Esophagus (tissue), 2 donors: ENCODE results near the gene UBN2. TPM values are rescaled to one million over a fixed set of nuclear protein-coding genes. Genes with fewer than 3 reads are reported as not detected.
"Not testable (repeated sequence)": the region's sequence is repeated elsewhere in the genome, so short reads cannot be mapped to it uniquely, and the experiment has no call there.

Source experiments
- H3K27ac ChIP-seq, 2 donors: one replicate each; pipeline ENCODE4 v1.5.1; 2013; ENCODE audit warnings: low read depth in 2 of 2, mild to moderate bottlenecking in 2 of 2, inconsistent platforms in 1 of 2, low read length in 1 of 2, moderate library complexity in 1 of 2
- H3K27me3 ChIP-seq, 2 donors: one replicate each; pipeline ENCODE4 v1.6.1; 2013; ENCODE audit warnings: low read length in 2 of 2, control low read depth in 1 of 2, mild to moderate bottlenecking in 1 of 2; ENCODE audit not compliant: insufficient read depth in 2 of 2, control insufficient read depth in 1 of 2
- H3K36me3 ChIP-seq, 2 donors: one replicate each; pipeline ENCODE4 v1.6.1; 2013; ENCODE audit warnings: low read length in 1 of 2; ENCODE audit not compliant: control insufficient read depth in 2 of 2, insufficient read depth in 2 of 2
- H3K4me1 ChIP-seq, 2 donors: one replicate each; pipeline ENCODE4 v1.6.1; 2013; ENCODE audit warnings: low read length in 1 of 2; ENCODE audit not compliant: control insufficient read depth in 2 of 2, insufficient read depth in 2 of 2
- H3K4me3 ChIP-seq, 2 donors: one replicate each; pipeline ENCODE4 v1.5.1; 2013; ENCODE audit warnings: low read length in 2 of 2, mild to moderate bottlenecking in 2 of 2, low read depth in 1 of 2, moderate library complexity in 1 of 2
- H3K9me3 ChIP-seq, 2 donors: one replicate each; pipeline ENCODE4 v1.6.1; 2013; ENCODE audit warnings: mild to moderate bottlenecking in 2 of 2, low read depth in 1 of 2, low read length in 1 of 2, moderate library complexity in 1 of 2; ENCODE audit not compliant: control insufficient read depth in 2 of 2, insufficient read depth in 1 of 2
- WGBS, 2 donors: extraction: QIAGEN DNeasy Blood & Tissue Kit; methylation state at CpG; one replicate each; pipeline ENCODE4 v1.1.7; 2013; 5-methylcytosine and 5-hydroxymethylcytosine counted together
- polyA plus RNA-seq, 2 donors: library from polyadenylated mRNA; stranded (reverse); fragments of 200-250 nt; gene quantifications; one replicate each; pipeline ENCODE4 v1.2.3, GENCODE V29; 2013
- donor health status: healthy with polysubstance abuse.
- donor health status: Bipolar disorder and iron deficiency.

UBN2 gene
- polyA plus RNA-seq, 2 donors: 1.4 to 3.0 TPM

DNA sequence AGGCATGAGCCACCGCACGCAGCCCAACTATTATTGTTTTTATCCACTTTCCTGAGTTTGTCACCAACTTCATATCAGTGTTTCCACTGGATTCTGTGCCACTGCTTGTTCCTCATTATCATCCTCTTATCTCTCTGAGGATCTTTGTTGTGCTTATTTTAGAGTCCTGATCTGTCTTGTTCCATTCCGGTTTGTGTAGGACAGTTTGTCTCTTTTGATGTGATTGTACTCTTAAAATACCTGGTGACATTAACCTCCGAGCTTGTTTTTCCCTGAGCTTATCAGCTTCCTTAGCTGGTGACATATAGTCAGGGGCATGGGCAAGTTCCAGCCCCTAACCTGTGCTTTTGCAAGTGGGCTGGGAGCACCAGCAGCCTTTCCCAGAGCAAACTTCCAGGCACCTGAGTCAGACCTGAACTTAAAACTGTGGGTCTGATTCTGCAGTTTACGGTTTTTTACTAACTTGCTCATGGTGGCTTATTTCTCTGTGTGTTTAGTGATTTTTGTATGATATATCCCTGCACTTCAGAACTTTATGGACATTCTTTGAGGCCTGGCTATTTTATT is 87.0 kb downstream of the UBN2 start:
- Histone ChIP-seq H3K27ac (no peak overlapping the region), H3K4me1 (no peaks in the 10 kb centered on the region), H3K36me3 (no peaks in the 10 kb centered on the region), H3K9me3 (no peaks in the 10 kb centered on the region), H3K27me3 (no peaks in the 10 kb centered on the region), H3K4me3 (no peak overlapping the region)
- WGBS, 2 donors: 81 to 85% methylated on average over 5 of the region's 5 CpGs

DNA sequence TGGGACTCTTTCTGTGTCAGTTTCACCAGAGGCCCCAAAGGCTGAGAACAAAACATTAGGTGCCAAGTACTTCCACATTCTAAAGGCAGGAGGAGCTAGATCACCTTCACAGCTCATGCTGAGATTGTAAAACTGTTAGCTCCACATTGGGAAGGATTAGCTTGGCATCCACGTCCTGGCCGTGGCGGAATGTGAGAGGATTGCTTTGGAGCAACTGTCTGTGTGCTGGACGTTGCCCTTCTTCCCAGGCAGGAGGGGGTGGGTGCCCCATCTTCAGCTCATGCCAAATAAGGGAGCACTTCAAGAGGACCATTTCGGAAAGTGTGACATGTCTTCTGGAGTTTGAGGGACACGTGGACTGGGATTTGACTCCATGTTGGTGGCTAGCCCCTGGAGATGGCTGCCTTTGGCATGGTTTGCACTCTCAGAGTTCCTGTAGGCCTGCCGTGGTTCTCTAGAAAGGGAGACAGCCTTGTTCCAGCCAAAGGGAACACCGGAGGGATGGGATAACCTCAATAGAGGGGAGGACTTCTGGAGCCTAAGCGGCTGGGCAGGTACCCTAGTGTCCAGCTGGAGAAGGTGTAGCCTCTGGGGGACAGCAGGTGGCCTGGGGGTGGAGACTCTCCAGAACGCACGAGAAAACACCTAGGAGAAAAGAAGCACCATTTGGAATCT is 90.2 kb downstream of the UBN2 start:
- Histone ChIP-seq H3K4me3 (no peak overlapping the region), H3K27me3 (no peaks in the 10 kb centered on the region), H3K4me1 (no peaks in the 10 kb centered on the region), H3K9me3 (no peaks in the 10 kb centered on the region), H3K27ac (no peak overlapping the region), H3K36me3 (no peaks in the 10 kb centered on the region)
- WGBS, 2 donors: 67 to 69% methylated on average over 11 of the region's 11 CpGs

DNA sequence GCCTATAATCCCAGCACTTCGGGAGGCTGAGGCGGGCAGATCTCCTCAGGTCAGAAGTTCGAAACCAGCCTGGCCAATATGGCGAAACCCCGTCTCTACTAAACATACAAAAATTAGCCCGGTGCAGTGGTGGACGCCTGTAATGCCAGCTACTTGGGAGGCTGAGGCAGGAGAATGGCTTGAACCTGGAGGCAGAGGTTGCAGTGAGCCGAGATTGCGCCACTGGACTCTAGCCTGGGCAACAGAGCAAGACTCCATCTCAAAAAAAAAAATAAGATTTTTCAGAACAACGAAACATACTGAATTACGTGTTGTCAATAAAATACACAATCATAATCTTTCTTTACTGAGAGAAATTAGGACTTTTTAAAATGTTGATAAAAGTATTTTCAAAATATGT is 93.7 kb downstream of the UBN2 start:
- not testable (repeated sequence) for H3K27me3 ChIP-seq, H3K4me3 ChIP-seq, H3K27ac ChIP-seq, H3K36me3 ChIP-seq, H3K9me3 ChIP-seq, H3K4me1 ChIP-seq
- 95 to 98% methylated on average over 11 of the region's 11 CpGs for WGBS, 2 donors

DNA sequence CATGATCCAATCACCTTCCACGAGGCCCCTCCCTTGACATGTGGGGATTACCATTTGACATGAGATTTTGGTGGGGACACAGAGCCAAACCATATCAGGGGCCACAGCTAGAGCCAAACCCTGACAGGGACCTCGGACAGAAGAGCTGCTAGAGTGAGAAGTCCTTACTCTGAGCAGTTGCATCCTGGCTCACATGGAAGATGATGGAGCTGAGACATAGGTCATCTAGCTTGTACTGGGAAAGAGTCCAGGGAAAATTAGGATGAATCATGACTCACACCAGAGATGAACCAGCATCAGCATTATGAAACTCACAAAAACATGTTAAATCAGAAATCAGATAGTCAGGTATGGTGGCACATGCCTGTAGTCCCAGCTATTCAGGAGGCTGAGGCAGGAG is 97.3 kb downstream of the UBN2 start:
- H3K36me3 ChIP-seq: no peaks in the 10 kb centered on the region
- H3K27ac ChIP-seq: no peak overlapping the region
- H3K27me3 ChIP-seq: no peaks in the 10 kb centered on the region
- no peaks in the 10 kb centered on the region for H3K4me1 ChIP-seq
- WGBS, 2 donors: 56 to 73% methylated on average over 2 of the region's 2 CpGs
- H3K9me3 ChIP-seq: no peaks in the 10 kb centered on the region
- H3K4me3 ChIP-seq: no peak overlapping the region

DNA sequence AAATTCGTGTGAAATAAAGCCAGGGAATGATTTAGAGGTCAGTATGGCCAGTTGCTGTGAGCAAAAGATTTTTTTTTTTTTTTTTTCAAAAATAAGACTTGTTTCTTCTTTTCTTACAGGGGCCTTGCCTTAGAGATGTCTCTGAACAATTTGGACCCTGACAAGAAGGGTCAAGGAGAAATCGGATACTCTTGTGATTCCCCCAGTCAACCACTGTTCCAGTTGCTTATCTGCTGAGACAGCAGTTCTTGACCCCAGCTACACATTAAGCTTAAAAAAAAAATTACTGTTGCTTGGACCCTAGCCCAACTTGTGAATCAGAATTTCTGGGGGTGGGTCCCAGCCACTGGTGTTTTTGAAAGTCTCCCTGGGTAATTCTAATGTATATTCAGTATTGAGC is 98.1 kb downstream of the UBN2 start:
- Histone ChIP-seq H3K9me3 (no peaks in the 10 kb centered on the region), H3K36me3 (no peaks in the 10 kb centered on the region), H3K4me1 (no peaks in the 10 kb centered on the region), H3K4me3 (no peak overlapping the region), H3K27me3 (no peaks in the 10 kb centered on the region), H3K27ac (no peak overlapping the region)
- 26 to 55% methylated on average over 2 of the region's 2 CpGs for WGBS, 2 donors

DNA sequence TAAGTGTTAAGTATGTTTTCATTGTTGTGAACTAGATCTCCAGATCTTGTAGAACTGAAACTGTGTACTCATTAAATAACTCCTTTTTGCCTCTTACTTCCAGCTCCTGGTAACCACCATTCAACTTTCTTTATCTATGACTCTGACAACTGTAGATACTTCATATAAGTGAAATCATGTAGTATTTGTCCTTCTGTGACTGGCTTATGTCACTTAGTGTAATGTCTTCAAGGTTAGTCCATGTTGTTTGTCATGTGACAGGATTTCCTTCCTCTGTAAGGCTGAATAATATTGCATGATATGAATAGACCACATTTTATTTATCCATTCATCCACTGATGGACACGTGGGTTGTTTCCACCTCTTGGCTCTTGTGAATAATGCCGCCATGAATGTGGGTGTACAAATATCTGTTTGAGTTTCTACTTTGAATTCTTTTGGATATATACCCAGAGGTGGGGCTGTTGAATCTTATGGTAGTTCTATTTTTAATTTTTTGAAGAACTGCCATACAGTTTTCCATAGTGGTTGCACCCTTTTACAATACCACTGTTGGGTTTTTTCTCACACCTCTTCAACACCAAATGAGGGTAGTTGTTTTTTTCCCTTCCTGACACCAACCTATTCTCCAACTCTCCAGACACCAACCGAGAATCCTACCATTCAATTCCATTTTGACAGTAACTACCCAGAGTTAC is 99.4 kb downstream of the UBN2 start:
- H3K27ac ChIP-seq: no peak overlapping the region
- no peaks in the 10 kb centered on the region for H3K36me3 ChIP-seq
- no peaks in the 10 kb centered on the region for H3K4me1 ChIP-seq
- H3K9me3 ChIP-seq: no peaks in the 10 kb centered on the region
- H3K4me3 ChIP-seq: no peak overlapping the region
- no peaks in the 10 kb centered on the region for H3K27me3 ChIP-seq
- 81 to 86% methylated on average over 3 of the region's 3 CpGs for WGBS, 2 donors

DNA sequence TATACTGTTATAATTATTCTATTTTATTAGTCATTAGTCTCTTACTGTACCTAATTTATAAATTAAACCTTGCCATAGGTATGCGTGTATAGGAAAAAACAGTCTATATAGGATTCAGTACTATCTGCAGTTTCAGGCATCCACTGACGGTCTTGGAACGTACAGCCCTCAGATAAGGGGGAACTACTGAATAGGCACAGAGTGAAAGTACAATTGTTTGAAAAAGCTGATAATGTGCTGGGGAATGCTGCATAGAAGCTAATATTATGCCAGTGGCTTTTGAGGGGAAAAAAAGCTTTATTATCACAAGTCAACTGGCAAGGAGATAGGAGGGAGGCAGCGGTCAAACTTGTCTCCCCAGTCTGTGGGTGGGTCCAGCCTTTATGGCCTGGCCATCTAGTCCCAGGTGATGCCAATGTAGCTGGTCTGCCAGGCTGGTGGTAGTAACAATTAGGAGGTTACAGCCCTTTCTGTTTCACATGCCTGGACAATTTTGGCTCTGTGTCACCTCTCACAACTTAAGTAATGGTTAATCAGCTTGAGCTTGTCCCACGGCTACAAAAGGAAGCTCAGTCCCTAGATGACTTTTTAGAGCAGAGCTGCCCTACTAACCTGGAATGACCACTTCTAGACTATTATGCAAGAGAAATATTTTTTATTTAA is 101.8 kb downstream of the UBN2 start:
- 60 to 67% methylated on average over 5 of the region's 5 CpGs for WGBS, 2 donors
- no peak overlapping the region for H3K27ac ChIP-seq
- H3K27me3 ChIP-seq: no peaks in the 10 kb centered on the region
- H3K4me1 ChIP-seq: no peaks in the 10 kb centered on the region
- H3K9me3 ChIP-seq: no peaks in the 10 kb centered on the region
- no peaks in the 10 kb centered on the region for H3K36me3 ChIP-seq
- no peak overlapping the region for H3K4me3 ChIP-seq

DNA sequence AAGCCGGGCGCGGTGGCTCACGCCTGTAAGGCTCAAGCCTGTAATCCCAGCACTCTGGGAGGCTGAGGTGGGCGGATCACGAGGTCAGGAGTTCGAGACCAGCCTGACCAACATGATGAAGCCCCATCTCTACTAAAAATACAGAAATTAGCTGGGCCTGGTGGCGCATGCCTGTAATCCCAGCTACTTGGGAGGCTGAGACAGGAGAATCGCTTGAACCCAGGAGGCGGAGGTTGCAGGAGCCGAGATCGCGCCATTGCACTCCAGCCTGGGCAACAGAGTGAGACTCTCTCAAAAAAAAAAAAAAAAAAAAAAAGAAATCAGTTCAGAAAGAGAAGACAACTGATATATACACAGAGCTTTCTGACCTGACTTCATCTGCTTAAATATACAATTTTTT is 102.4 kb downstream of the UBN2 start:
- H3K36me3 ChIP-seq, H3K9me3 ChIP-seq, H3K4me3 ChIP-seq, H3K27ac ChIP-seq, H3K27me3 ChIP-seq, H3K4me1 ChIP-seq: not testable (repeated sequence)
- 91 to 93% methylated on average over 13 of the region's 13 CpGs for WGBS, 2 donors

DNA sequence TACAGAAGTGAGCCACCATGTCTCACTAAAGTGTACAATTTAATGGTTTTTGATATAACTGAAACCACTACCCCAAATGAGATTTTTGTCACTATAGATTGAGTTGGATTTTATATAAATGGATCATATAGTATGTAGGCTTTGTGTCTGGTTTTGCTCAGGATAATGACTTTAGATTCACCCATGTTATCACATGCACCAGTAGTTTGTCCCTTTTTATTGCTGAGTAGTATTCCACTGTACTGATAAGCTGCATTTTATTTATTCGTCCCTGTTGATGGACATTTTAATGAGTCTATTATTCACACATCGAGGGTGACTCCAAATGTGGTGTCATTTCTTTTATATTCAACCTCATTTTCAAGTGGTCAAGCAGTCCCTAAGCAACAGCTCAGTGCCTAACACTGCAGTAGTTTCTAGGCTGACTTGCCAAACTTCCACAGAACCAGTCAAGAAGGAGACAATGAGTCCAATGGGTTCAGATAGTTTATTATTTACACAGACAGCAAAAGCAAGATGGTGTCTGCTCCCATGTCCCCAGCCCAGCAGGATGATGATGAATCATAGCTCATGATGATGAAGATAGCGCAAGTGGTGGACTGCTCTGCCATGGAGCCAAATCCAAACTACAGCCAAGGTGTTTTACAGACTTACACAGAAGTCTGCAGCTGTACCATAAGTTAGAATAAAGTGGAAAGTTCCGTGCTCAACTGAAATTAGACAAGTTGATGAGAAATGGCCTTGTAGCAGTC is 103.5 kb downstream of the UBN2 start:
- no peaks in the 10 kb centered on the region for H3K36me3 ChIP-seq
- H3K27me3 ChIP-seq: no peaks in the 10 kb centered on the region
- 86 to 91% methylated on average over 4 of the region's 4 CpGs for WGBS, 2 donors
- no peaks in the 10 kb centered on the region for H3K9me3 ChIP-seq
- no peak overlapping the region for H3K4me3 ChIP-seq
- H3K4me1 ChIP-seq: no peaks in the 10 kb centered on the region
- no peak overlapping the region for H3K27ac ChIP-seq
